Measurements from ENCODE around the gene MCF2L2. TPM values are rescaled to one million over a fixed set of nuclear protein-coding genes. Genes with fewer than 3 reads are reported as not detected.

Gene MCF2L2
- polyA plus RNA-seq, 1 donor from 2014 or later: 9.3 TPM

DNA sequence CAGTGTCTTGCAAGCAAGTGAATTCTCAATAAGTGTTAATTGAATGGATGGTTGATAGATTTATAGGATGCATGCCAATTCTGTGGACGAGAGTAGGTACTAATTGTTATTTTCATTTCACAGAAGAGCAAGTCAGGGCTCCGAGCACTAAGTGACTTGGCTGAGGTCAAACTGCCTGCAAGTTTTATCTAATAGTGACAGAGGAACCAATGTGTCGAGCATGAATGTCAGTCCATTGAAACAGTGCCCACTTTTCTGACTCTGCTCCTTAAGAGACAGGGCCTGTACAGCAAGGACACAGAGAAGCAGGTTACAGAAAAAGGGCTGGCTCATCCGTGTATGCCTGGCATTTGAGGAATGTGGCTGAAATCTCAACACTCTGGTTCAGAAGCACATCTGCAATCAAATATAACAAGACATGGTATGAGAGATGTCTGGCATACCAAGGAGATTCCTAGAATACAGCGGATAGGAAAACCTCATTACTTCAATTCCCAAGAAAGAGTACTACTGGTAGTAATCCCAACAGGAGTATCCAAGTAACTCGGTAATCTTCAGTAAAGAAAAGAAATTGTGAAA lies 181.3 kb downstream of the MCF2L2 start:
- Histone ChIP-seq H3K4me2 (ENCODE audit: low read length) (no peak overlapping the region), H3K9me3 (ENCODE audit: low read length) (peaks cover 3% of the 10 kb centered on the region), H3F3A (ENCODE audit: insufficient read depth, low read length, poor library complexity, severe bottlenecking) (no peaks in the 10 kb centered on the region), H3K27ac (ENCODE audit: low read length) (no peak overlapping the region), H3K36me3 (ENCODE audit: insufficient read depth, low read length) (no peaks in the 10 kb centered on the region), H3K9me2 (ENCODE audit: insufficient read depth, low read length) (no peaks in the 10 kb centered on the region), H4K20me1 (ENCODE audit: insufficient read depth) (no peaks in the 10 kb centered on the region), H2AFZ (ENCODE audit: low read depth, low read length) (no peak overlapping the region), H3K9ac (ENCODE audit: low read length) (no peak overlapping the region), H3K79me2 (replicated peaks; ENCODE audit: insufficient read depth, low read length) (no peaks in the 10 kb centered on the region), H3K4me3 (ENCODE audit: low read length) (no peak overlapping the region), H3K27me3 (ENCODE audit: insufficient read depth, low read depth, low read length) (peaks cover 13% of the 10 kb centered on the region)
- no peak for TF ChIP-seq CTCF (IDR thresholded peaks at IDR 0.05; ENCODE audit: poor library complexity, severe bottlenecking)
- no peak for TF ChIP-seq SMC3 (conservative IDR thresholded peaks at IDR 0.05; ENCODE audit: poor library complexity)
- TF ChIP-seq, protein P1, sequence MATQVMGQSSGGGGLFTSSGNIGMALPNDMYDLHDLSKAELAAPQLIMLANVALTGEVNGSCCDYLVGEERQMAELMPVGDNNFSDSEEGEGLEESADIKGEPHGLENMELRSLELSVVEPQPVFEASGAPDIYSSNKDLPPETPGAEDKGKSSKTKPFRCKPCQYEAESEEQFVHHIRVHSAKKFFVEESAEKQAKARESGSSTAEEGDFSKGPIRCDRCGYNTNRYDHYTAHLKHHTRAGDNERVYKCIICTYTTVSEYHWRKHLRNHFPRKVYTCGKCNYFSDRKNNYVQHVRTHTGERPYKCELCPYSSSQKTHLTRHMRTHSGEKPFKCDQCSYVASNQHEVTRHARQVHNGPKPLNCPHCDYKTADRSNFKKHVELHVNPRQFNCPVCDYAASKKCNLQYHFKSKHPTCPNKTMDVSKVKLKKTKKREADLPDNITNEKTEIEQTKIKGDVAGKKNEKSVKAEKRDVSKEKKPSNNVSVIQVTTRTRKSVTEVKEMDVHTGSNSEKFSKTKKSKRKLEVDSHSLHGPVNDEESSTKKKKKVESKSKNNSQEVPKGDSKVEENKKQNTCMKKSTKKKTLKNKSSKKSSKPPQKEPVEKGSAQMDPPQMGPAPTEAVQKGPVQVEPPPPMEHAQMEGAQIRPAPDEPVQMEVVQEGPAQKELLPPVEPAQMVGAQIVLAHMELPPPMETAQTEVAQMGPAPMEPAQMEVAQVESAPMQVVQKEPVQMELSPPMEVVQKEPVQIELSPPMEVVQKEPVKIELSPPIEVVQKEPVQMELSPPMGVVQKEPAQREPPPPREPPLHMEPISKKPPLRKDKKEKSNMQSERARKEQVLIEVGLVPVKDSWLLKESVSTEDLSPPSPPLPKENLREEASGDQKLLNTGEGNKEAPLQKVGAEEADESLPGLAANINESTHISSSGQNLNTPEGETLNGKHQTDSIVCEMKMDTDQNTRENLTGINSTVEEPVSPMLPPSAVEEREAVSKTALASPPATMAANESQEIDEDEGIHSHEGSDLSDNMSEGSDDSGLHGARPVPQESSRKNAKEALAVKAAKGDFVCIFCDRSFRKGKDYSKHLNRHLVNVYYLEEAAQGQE (IDR thresholded peaks at IDR 0.05; ENCODE audit: borderline replicate concordance): no peak
- no peak for TF ChIP-seq RAD21 (conservative IDR thresholded peaks at IDR 0.05)
- TF ChIP-seq POLR2AphosphoS5 (IDR thresholded peaks at IDR 0.05): no peak
- TF ChIP-seq EP300 (conservative IDR thresholded peaks at IDR 0.05; ENCODE audit: poor library complexity, severe bottlenecking): no peak
- TF ChIP-seq MXI1 (conservative IDR thresholded peaks at IDR 0.05; ENCODE audit: poor library complexity, severe bottlenecking): no peak
- TF ChIP-seq TAF1 (IDR thresholded peaks at IDR 0.05; ENCODE audit: low read depth): no peak

- Histone ChIP-seq H2AFZ (ENCODE audit: low read depth, low read length) (no peak overlapping the region), H3K4me2 (ENCODE audit: low read length) (no peak overlapping the region), H3K79me2 (replicated peaks; ENCODE audit: insufficient read depth, low read length) (no peaks in the 10 kb centered on the region), H3K9me2 (ENCODE audit: insufficient read depth, low read length) (no peaks in the 10 kb centered on the region), H3K36me3 (ENCODE audit: insufficient read depth, low read length) (no peaks in the 10 kb centered on the region), H3K27me3 (ENCODE audit: insufficient read depth, low read depth, low read length) (no peaks in the 10 kb centered on the region), H3K9me3 (ENCODE audit: low read length) (peaks cover 4% of the 10 kb centered on the region), H3K27ac (ENCODE audit: low read length) (no peak overlapping the region), H3K9ac (ENCODE audit: low read length) (no peak overlapping the region), H4K20me1 (ENCODE audit: insufficient read depth) (no peaks in the 10 kb centered on the region), H3K4me3 (ENCODE audit: low read length) (no peak overlapping the region), H3F3A (ENCODE audit: insufficient read depth, low read length, poor library complexity, severe bottlenecking) (no peaks in the 10 kb centered on the region)
- TF ChIP-seq POLR2AphosphoS5 (IDR thresholded peaks at IDR 0.05): no peak
These were observed 183.4 kb downstream of the MCF2L2 start for GRCh38 chr3:183244981-183245476.

DNA sequence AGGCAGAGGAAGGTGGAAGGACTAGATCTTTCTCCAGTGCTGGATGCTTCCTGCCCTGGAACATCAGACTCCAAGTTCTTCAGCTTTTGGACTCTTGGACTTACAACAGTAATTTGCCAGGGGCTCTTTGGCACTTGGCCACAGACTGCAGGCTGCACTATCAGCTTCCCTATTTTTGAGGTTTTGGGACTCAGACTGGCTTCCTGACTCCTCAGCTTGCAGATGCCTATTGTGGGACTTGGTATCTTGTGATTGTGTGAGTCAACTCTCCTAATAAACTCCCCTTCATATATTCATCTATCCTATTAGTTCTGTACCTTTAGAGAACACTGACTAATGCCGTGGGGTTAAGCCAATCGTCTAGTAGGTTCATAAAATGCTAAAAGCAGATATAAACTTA lies 184.2 kb downstream of the MCF2L2 start:
- Histone ChIP-seq H3K79me2 (replicated peaks; ENCODE audit: insufficient read depth, low read length) (no peaks in the 10 kb centered on the region), H3K9me3 (ENCODE audit: low read length) (peaks cover 4% of the 10 kb centered on the region), H3K27ac (ENCODE audit: low read length) (no peak overlapping the region), H2AFZ (ENCODE audit: low read depth, low read length) (no peak overlapping the region), H4K20me1 (ENCODE audit: insufficient read depth) (no peaks in the 10 kb centered on the region), H3K36me3 (ENCODE audit: insufficient read depth, low read length) (no peaks in the 10 kb centered on the region), H3K4me3 (ENCODE audit: low read length) (no peak overlapping the region), H3K9me2 (ENCODE audit: insufficient read depth, low read length) (no peaks in the 10 kb centered on the region), H3F3A (ENCODE audit: insufficient read depth, low read length, poor library complexity, severe bottlenecking) (no peaks in the 10 kb centered on the region), H3K4me2 (ENCODE audit: low read length) (no peak overlapping the region), H3K27me3 (ENCODE audit: insufficient read depth, low read depth, low read length) (no peaks in the 10 kb centered on the region), H3K9ac (ENCODE audit: low read length) (no peak overlapping the region)
- TF ChIP-seq, protein P1 (IDR thresholded peaks at IDR 0.05; ENCODE audit: borderline replicate concordance): no peak
